Measurements from ENCODE around the gene LIX1L.
A peak's percentile ranks its signal among the peaks of the same experiment; 100 is the strongest.

LIX1L gene

DNA sequence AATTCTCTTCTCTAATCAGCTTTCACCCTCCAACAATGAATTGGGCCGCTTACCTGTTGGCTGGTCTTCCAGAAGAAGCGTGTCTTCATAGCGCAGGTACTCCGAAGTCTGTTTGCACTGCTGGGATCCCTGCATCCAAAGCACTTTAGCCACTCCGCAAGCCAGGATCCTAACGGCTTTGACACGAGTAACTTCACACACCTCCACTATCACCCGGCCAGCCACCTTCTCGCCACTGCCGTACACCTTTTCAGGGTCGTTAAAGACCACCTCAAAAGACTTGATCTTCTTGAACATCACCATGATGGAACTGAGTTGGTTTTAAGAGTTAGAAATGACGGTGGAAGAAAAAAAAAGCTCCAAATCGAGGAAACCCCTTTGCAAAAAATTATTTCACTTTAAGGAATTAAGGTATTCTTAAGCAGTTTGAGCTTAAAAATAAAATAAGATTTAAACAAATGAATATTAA lies 38.2 kb upstream of the LIX1L start:
- TF ChIP-seq, protein P1, sequence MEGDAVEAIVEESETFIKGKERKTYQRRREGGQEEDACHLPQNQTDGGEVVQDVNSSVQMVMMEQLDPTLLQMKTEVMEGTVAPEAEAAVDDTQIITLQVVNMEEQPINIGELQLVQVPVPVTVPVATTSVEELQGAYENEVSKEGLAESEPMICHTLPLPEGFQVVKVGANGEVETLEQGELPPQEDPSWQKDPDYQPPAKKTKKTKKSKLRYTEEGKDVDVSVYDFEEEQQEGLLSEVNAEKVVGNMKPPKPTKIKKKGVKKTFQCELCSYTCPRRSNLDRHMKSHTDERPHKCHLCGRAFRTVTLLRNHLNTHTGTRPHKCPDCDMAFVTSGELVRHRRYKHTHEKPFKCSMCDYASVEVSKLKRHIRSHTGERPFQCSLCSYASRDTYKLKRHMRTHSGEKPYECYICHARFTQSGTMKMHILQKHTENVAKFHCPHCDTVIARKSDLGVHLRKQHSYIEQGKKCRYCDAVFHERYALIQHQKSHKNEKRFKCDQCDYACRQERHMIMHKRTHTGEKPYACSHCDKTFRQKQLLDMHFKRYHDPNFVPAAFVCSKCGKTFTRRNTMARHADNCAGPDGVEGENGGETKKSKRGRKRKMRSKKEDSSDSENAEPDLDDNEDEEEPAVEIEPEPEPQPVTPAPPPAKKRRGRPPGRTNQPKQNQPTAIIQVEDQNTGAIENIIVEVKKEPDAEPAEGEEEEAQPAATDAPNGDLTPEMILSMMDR (conservative IDR thresholded peaks at IDR 0.05) = no peak
- peak overlapping the region; percentile 94 for H3K27ac ChIP-seq

DNA sequence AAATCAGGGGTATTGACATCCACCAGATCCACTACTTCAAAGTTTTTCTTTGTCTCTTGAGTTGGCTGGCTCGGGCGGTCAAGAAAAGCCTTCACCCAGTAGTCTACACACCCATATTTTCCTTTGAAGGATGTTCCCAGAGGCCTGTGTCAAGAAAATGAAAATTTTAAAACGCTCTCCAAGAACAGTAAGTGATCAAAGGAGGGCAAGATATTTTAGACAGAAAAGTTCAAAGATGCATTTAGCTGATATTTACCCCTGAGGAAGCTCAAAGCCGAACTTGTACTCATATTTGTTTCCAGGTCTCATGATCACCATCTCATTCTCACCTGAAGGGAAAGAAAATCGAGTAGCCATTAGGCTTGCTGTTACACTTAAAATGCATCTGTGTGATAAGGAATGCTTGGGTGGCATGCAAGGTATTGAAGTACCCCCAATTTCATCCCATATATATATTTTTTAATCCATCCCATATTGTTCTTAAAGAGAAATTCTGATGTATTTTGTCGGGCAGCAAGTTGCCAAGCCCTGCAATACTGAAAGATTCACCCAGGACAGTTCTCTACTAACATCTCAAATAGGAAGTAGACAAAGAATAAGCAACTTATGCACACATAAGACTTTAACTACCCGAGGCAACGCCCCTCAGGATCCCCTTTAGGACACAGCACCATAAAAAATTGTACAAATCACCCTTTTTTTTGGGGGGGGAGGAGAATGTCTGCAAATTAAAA lies 37.5 kb upstream of the LIX1L start:
- H3K27ac ChIP-seq = peak overlapping the region; percentile 94
- TF ChIP-seq, protein P1 (conservative IDR thresholded peaks at IDR 0.05) = no peak

DNA sequence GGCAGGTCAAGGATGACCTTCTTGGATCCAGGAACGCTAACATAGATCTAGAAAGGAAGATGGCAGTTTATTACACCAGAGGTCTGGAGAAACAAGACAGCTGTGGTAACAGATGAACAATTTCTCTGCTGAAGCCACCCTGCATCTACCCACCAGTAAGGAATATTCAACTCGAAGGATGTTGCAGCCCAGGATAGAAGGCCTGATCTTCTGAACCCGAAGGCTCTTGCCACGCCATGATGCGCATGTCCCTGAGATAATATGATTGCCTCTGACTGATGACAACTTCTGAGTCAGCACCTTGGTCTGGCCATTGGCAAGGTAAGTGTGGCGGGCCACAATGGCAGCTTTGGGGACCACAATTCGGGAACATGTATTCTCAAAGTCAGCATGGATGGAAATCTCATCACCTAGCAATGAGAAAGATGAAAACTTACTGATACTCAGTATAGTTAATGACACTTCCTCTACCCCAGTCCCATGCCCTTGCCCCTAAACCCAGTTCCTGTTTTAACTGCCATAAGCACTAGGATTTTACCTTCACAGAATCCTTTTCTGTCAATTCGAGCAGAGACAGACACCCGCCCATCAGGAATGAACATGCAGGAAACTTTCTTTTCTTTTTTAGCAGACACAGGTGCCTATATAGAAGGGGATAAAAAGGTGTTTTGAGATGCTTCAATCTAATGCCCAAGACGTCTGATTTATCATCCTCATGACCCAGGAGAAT lies 36.7 kb upstream of the LIX1L start:
- H3K27ac ChIP-seq = peak overlapping the region; percentile 94
- TF ChIP-seq, protein P1 (conservative IDR thresholded peaks at IDR 0.05) = no peak

DNA sequence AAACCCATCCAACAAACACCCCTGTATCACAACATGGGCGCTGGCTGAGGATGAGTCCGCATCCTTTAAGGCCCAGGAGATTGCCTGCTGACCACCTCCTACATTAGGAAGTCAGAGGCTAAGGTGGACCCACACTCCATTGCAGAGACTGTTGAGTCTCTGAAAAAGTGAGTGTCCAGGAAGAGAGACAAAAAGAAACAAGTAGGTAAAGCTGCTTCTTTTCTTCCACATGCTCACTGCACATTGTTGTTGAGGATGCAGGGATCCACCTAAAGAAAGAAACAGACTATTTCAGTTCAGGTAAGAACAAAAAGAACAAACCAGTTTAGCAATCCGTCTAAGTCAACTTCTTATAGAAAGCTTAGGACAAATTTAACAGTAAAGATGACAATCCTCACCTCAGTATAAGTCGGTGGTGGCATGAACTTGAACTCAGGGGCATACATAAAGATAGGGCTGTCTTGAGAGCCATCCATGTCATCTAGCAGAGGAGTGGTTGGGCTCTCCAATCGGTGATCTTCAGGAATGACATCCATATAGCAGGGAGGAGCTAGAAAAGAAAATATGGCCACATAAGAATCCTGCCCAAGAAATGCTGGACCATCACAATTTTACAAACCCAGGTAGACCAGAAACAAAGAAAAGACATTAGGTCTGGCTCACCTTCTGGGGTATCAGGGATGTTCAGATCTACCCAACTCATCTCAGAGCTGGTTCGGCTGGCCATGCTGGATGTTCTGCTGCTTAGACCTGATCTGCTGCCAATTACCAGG lies 36.0 kb upstream of the LIX1L start:
- peak overlapping the region; percentile 94 for H3K27ac ChIP-seq
- TF ChIP-seq, protein P1 (conservative IDR thresholded peaks at IDR 0.05) = no peak

DNA sequence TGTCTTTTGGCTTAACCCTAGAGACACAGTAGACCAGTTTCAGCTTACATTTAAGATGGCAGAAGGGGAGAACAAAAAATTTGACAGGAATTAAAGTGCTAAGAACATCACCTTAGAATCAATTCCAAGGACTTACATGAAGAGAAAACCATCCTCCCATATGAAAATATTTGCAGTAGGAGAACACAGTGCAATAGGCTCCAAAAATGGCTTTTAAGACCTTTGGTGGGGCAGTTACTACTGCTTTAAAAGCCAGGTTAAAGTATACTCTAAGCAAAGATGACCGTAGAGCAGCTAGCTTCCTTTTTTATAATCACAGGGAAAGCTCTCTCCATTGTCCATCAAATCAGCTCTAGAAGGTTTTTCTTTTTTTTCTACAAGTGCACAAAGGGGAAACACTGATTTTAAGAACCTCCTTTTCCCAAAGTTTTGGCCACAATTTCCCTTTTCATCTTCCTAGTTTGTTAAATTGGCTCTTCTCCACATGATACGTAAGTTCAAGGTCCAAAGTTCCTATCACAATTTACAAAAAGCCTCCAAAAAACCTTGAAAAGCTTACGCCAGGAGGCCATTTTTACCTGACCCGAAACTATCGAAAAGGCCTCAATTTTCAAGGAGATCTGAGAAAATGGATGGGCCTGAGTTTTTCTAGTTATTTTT lies 35.3 kb upstream of the LIX1L start:
- peak overlapping the region; percentile 94 for H3K27ac ChIP-seq
- TF ChIP-seq, protein P1 (conservative IDR thresholded peaks at IDR 0.05) = no peak

DNA sequence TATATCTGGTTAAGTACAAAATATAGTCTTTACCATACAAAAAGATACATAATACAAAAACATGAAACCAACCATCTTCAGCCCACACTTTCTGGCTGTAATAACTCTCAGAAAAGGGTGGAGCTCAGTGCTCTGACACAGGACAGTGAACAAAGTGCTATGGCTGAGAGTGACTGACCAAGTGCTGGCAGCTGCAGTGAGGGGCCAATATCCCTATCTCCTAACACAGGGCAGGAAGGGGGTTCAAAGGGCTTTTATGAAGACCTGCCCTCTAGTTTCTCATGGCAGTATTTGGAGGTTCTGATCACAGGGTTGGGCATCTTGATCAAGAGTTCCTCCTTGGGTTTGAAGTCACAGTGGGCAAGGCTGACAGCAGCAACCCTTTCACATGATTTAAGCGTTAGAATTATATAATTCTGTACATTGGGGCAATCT lies 34.7 kb upstream of the LIX1L start:
- H3K27ac ChIP-seq = peak overlapping the region; percentile 94
- TF ChIP-seq, protein P1 (conservative IDR thresholded peaks at IDR 0.05) = no peak

Measured in VCaP (cell line).